LNCAP (cell line): ENCODE results near the gene PIAS3.
A peak's percentile ranks its signal among the peaks of the same experiment; 100 is the strongest.

Experiments
- TF ChIP-seq, protein P1 (sequence below): fragments of 450-650 bp; IDR thresholded peaks from 2 replicates; pipeline ENCODE4 v1.5.1; 2017; ENCODE audit warnings: mild to moderate bottlenecking

PIAS3 gene

DNA sequence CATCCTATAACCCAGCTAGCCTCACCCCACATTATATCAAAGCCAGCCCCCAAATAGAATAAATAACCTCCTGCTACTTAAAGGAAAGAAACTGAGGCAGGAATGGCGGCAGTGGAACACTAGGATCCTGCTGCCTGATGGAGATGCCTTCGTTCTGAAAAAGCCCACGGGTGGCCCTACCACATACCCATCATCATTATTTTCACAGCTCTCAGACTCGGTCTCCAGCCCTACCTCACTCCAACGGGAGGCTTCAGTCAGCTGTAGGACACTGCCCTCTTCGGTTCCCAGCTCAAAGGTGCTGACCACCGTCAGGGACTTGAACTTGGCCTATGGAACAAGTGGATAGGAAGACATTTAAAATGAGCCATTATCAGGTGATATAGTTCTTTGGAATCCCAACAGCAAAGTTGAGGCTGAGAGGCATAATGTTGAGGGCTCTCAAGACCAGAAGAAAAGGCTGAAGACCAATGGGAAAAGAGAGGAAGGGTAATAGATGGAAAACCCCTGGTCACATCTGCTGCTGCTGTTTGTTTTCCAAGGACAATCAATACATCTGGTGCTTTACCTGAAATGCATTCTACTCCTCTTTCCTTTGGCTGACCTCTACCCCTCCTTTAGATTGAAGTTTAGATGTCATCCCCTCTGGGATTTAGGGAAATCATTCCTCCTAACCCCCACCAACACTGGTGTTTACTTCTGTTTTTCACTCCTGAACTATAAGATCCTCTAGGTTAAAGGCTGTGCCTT, 34.6 kb upstream of the PIAS3 start:
- TF ChIP-seq, protein P1, sequence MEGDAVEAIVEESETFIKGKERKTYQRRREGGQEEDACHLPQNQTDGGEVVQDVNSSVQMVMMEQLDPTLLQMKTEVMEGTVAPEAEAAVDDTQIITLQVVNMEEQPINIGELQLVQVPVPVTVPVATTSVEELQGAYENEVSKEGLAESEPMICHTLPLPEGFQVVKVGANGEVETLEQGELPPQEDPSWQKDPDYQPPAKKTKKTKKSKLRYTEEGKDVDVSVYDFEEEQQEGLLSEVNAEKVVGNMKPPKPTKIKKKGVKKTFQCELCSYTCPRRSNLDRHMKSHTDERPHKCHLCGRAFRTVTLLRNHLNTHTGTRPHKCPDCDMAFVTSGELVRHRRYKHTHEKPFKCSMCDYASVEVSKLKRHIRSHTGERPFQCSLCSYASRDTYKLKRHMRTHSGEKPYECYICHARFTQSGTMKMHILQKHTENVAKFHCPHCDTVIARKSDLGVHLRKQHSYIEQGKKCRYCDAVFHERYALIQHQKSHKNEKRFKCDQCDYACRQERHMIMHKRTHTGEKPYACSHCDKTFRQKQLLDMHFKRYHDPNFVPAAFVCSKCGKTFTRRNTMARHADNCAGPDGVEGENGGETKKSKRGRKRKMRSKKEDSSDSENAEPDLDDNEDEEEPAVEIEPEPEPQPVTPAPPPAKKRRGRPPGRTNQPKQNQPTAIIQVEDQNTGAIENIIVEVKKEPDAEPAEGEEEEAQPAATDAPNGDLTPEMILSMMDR = no peak

DNA sequence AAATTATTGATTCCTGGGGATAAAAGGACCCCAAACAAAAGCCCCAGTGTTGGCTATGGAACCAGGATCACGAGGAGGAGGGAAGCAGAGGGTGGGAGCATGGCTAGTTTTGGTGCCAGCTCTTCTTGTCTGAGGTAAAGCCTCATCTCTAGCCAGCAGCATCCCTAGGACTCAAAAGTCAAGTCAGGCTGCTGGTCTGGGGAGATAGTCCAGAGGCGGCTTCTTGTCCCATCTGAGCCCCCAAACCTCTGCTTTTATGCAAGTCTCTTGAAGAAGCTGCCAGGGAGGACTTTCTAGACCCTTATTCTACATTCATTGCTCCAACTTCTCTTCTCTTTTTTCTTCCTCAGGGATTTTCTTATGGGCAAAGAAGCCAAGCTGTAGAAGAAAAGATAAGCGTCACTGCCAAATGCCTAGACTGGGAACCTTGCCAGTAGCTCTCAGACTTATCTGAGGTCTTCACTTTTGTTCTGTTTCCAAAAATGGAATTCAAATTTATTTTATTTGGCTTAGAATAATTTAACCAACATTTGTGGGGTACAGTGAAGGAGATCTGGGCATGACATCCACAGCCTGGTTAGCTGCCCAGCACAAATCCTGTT, 33.7 kb upstream of the PIAS3 start:
- TF ChIP-seq, protein P1 = no peak

DNA sequence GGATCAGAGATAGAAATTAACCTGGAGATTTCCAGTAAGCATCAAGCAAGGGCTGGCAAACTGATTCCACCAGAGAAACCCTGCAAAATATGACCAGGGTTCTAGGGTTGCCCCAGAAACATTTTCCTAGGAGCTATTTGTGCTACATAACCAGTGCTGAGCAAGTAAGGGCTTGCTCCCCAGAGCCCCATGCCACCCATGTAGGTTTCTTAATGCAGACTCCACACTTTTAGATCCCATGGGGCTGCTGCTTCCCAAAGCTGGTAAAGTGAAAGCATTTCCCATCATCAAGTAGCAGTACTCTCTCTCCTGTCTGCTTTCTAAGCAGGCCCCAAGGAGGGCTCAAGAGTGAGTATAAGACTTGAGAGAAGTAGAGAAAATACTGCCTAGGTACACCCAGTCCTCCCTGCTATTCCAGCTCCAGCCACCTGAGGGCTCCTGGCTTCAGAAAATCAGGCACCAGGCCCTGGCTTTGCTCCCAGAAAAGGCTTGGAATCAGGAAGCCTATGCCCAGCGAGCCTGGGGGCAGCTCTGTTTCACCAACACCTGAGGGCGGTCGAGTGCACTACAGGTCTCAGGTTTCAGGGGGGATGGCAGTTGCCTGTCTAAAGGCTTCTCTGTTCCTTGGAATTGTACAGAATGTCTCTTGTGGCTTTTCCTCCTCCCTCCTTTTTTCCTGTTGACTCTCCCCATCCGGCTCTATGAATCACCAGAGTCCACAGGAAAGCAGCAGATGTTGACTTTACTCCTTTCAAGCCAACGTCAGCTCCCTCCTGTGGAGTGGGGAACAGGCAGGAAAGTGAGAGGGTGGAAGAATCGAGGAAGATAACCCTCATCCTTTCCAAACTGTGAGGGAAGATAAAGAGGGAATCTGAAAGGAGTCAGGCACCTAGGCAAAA, 33.0 kb upstream of the PIAS3 start:
- TF ChIP-seq, protein P1 = peak; percentile 100

DNA sequence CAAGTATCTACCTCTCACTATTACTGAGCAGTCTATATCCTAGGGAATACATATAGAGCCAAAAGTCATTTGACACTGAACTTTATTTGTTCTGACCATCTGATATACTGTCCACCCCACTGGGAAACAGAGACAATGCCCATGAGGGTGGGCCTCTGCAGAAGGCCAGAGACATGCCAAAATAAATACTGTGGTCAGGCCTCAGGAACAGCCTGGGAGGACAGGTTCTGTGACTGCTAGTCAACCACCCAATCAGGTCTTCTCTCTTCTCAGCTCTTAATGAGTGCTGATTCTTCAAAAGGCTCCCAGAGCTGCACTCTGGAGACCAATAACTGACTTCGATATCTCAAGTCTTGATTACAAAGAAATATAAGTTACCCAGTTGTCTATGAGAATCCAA, 32.3 kb upstream of the PIAS3 start:
- TF ChIP-seq, protein P1 = no peak

DNA sequence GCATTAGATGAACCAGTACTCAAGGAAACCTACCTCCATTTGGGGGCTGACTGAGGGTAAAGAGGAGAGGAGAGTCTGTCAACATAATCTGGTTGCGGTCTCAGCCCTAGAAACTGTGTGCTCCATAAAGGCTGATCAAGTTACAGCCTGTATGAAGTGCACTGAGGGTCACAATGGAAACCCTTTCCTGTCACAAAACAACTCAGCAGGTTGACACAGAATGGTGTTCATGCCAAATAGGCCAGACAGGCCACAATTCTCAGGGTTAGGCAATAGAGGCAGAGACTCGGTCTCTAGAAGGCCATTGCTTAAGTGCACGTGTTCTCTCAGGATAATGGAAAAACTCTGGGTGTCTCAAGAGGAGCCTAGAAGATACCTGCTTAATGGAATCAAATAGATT, 30.8 kb upstream of the PIAS3 start:
- TF ChIP-seq, protein P1 = no peak

DNA sequence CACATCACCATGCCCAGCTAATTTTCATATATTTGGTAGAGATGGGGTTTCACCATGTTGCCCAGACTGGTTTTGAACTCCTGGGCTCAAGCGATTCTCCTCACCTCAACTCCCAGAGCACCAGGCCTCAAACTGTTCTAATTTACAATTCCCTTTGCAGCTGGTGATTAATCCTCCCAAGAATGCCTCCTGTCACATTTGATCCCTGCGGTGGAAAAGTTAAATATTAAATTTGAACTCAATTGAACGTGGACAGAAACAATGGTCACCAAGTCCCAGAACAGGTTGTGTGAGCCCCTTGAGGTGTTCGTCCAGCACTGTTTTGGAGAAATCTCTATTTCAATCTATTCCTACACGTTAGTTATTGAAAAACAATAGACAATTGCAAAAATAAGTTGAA, 28.8 kb upstream of the PIAS3 start:
- TF ChIP-seq, protein P1 = no peak

DNA sequence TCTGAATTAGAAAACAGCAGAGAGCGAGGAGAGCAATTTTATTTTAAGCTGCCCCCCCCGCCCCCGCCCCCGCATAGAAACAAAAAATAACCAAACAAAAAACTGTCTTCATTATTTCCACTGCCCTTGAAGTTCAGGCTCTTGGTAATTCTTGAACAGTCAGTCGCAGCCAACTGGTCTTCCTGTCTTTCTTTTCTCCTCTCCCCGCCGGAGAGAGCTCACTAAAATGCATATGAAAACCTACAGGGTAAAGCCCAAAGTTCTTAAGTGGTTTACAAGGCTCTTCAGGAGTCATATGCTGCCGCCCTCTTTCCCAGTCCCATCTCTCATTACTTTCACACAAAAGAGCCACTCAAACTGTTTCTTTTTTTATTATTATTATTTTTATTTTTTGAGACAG, 27.9 kb upstream of the PIAS3 start:
- TF ChIP-seq, protein P1 = no peak
